ENCODE results near the gene PHF2.

Gene PHF2

DNA sequence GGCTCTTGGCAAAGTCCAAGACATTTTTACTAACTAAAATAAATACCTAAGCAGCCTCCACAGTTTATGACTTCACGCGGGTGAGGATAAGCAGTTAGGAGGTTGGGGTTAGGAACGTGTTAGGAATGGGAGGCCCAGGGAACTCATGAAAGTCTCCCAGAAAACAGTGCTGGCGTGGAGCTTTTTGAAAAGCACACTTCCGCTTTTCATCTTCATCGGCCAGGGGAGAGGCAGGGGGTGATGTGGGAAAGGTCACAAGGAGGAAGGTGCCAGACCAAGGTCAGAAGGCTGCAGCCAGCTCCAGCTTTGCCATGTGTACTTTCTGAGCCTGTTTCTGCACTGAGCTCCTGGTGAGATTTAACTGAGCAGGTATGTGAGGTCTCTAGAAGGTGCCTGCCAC is 149.0 kb downstream of the PHF2 start:
- no peak overlapping the region for H3K27ac ChIP-seq (replicated peaks; ENCODE audit: low read length)
- H3K9ac ChIP-seq (ENCODE audit: low read depth, low read length, poor library complexity), result no peak overlapping the region
- no peak overlapping the region for H3K4ac ChIP-seq (ENCODE audit: low read length)
- H3K23ac ChIP-seq (ENCODE audit: low read depth, low read length, poor library complexity), result no peak overlapping the region
- no peak overlapping the region for H2BK12ac ChIP-seq (ENCODE audit: low read length)
- H4K91ac ChIP-seq (ENCODE audit: low read depth, low read length, poor library complexity), result no peak overlapping the region
- no peak overlapping the region for H3K4me2 ChIP-seq (ENCODE audit: insufficient read depth, low read length, poor library complexity, severe bottlenecking)
- DNase-seq (ENCODE audit: low spot score), result no peak
- no peak overlapping the region for H3K18ac ChIP-seq (ENCODE audit: low read length)
- no peaks in the 10 kb centered on the region for H3K36me3 ChIP-seq (replicated peaks in 1 of 2; ENCODE audit: control insufficient read depth in 2 of 2, insufficient read depth in 2 of 2, low read length in 2 of 2)
- H3K4me1 ChIP-seq (ENCODE audit: control insufficient read depth in 2 of 2, insufficient read depth in 1 of 2, low read depth in 1 of 2, low read length in 2 of 2), result no peaks in the 10 kb centered on the region
- no peak overlapping the region for H4K8ac ChIP-seq (ENCODE audit: low read depth, low read length)
- H2BK15ac ChIP-seq (ENCODE audit: low read length), result no peak overlapping the region
- H2BK120ac ChIP-seq (ENCODE audit: low read depth, low read length), result no peak overlapping the region
- no peak overlapping the region for H2AFZ ChIP-seq (ENCODE audit: low read length)
- peaks cover 0 to 2% of the 10 kb centered on the region in 2 donors for H3K9me3 ChIP-seq (replicated peaks in 1 of 2; ENCODE audit: control insufficient read depth in 2 of 2, insufficient read depth in 1 of 2, low read depth in 1 of 2, low read length in 2 of 2)
- peaks cover 0 to under 1% (median 0%) of the 10 kb centered on the region in 3 experiments for H3K27me3 ChIP-seq (ENCODE audit: control insufficient read depth in 3 of 3, insufficient read depth in 3 of 3, low read depth in 1 of 3, low read length in 3 of 3)
- no CpG with 5 or more reads among the region's 6 CpGs for WGBS, 2 donors (ENCODE audit: extremely low coverage in 2 of 2, insufficient read length in 2 of 2, insufficient replicate concordance in 1 of 2)
- H3K14ac ChIP-seq (ENCODE audit: low read length), result no peak overlapping the region
- no peaks in the 10 kb centered on the region for H3K79me1 ChIP-seq (ENCODE audit: low read depth, low read length)
- no peak overlapping the region for H2AK5ac ChIP-seq (ENCODE audit: low read depth, low read length)
- no peak overlapping the region for H2BK5ac ChIP-seq (ENCODE audit: low read length)
- H3K4me3 ChIP-seq (ENCODE audit: low read length in 2 of 2), result no peak overlapping the region

DNA sequence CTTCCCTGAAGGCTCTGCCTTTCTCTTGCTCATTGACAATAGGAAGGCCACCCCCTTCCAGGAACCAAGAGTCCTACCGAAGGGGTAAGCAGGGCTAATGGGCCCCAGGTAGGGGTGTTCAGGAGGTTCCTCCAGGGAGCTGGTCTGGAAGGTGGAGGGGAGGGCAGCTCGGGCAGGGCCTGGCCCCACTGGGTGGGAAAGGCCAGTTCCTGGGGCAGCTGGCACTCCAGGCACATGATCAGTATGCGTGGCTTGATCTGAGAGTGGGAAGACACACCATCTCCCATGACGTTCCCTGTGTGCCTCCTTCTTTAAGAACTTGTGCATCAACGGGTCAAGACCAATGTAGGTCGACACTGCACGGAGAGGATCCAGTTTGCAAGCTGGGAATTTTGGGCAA is 149.8 kb downstream of the PHF2 start:
- WGBS, 2 donors (ENCODE audit: extremely low coverage in 2 of 2, insufficient read length in 2 of 2, insufficient replicate concordance in 1 of 2), result no CpG with 5 or more reads among the region's 7 CpGs

More for the DNA sequence above, 149.8 kb downstream of the PHF2 start:
- H3K4me2 ChIP-seq (ENCODE audit: insufficient read depth, low read length, poor library complexity, severe bottlenecking), result no peak overlapping the region
- H2BK12ac ChIP-seq (ENCODE audit: low read length), result no peak overlapping the region
- no peak overlapping the region for H2BK5ac ChIP-seq (ENCODE audit: low read length)
- no peak overlapping the region for H3K9ac ChIP-seq (ENCODE audit: low read depth, low read length, poor library complexity)
- no peak overlapping the region for H3K23ac ChIP-seq (ENCODE audit: low read depth, low read length, poor library complexity)
- no peak for DNase-seq (ENCODE audit: low spot score)
- H3K14ac ChIP-seq (ENCODE audit: low read length), result no peak overlapping the region
- no peaks in the 10 kb centered on the region for H3K4me1 ChIP-seq (ENCODE audit: control insufficient read depth in 2 of 2, insufficient read depth in 1 of 2, low read depth in 1 of 2, low read length in 2 of 2)
- no peaks in the 10 kb centered on the region for H3K79me1 ChIP-seq (ENCODE audit: low read depth, low read length)
- no peaks in the 10 kb centered on the region for H3K27me3 ChIP-seq (ENCODE audit: control insufficient read depth in 3 of 3, insufficient read depth in 3 of 3, low read depth in 1 of 3, low read length in 3 of 3)
- H3K4me3 ChIP-seq (ENCODE audit: low read length in 2 of 2), result no peak overlapping the region
- H3K4ac ChIP-seq (ENCODE audit: low read length), result no peak overlapping the region
- no peak overlapping the region for H4K8ac ChIP-seq (ENCODE audit: low read depth, low read length)
- H3K18ac ChIP-seq (ENCODE audit: low read length), result no peak overlapping the region
- H2BK120ac ChIP-seq (ENCODE audit: low read depth, low read length), result no peak overlapping the region
- no peak overlapping the region for H3K27ac ChIP-seq (replicated peaks; ENCODE audit: low read length)
- H3K36me3 ChIP-seq (replicated peaks in 1 of 2; ENCODE audit: control insufficient read depth in 2 of 2, insufficient read depth in 2 of 2, low read length in 2 of 2), result no peaks in the 10 kb centered on the region
- H4K91ac ChIP-seq (ENCODE audit: low read depth, low read length, poor library complexity), result no peak overlapping the region
- H2AFZ ChIP-seq (ENCODE audit: low read length), result no peak overlapping the region
- H2BK15ac ChIP-seq (ENCODE audit: low read length), result no peak overlapping the region
- peaks cover 0 to 2% of the 10 kb centered on the region in 2 donors for H3K9me3 ChIP-seq (replicated peaks in 1 of 2; ENCODE audit: control insufficient read depth in 2 of 2, insufficient read depth in 1 of 2, low read depth in 1 of 2, low read length in 2 of 2)
- no peak overlapping the region for H2AK5ac ChIP-seq (ENCODE audit: low read depth, low read length)
